Subcutaneous adipose tissue (tissue), 4 donors: ENCODE data around the gene NRIP1. TPM values are rescaled to one million over a fixed set of nuclear protein-coding genes. Genes with fewer than 3 reads are reported as not detected.

ENCODE experiments used
- total RNA-seq, 4 donors: library from RNA; depleted of rRNA; stranded (reverse); fragments of >200 nt; gene quantifications; one replicate each; pipeline ENCODE4 v1.1.0, GENCODE V29; 2016
- TF ChIP-seq, protein P1 (sequence below): fragments of 450-650 bp; IDR thresholded peaks from one replicate; pipeline ENCODE4 v1.5.1; 2016; ENCODE audit warnings: low read depth, mild to moderate bottlenecking, control low read depth, antibody characterized with exemption, moderate library complexity

The NRIP1 gene
- total RNA-seq, 4 donors from 2014 or later: 88.4 to 137 (median 118) TPM

DNA sequence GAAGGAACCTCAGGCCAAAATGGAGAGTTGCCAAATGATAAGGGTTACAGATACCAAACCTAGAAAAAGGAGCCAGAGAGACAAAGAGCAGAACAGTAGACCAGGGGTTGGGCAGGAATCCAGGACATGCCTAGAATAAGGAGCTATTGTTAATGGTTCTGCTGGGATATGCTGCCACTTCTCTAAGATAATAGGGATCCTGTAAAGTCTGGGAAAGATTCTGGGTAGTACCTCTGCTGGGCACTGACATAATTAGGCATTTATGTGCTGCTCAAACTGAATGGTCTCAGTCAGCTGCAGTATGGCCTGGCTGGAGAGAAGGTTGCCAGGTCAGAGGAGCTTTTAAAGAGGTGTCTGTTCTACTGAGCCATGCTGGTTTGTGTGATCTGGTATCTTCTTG lies 19.9 kb upstream of the NRIP1 start:
- TF ChIP-seq, protein P1, sequence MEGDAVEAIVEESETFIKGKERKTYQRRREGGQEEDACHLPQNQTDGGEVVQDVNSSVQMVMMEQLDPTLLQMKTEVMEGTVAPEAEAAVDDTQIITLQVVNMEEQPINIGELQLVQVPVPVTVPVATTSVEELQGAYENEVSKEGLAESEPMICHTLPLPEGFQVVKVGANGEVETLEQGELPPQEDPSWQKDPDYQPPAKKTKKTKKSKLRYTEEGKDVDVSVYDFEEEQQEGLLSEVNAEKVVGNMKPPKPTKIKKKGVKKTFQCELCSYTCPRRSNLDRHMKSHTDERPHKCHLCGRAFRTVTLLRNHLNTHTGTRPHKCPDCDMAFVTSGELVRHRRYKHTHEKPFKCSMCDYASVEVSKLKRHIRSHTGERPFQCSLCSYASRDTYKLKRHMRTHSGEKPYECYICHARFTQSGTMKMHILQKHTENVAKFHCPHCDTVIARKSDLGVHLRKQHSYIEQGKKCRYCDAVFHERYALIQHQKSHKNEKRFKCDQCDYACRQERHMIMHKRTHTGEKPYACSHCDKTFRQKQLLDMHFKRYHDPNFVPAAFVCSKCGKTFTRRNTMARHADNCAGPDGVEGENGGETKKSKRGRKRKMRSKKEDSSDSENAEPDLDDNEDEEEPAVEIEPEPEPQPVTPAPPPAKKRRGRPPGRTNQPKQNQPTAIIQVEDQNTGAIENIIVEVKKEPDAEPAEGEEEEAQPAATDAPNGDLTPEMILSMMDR: no peak

DNA sequence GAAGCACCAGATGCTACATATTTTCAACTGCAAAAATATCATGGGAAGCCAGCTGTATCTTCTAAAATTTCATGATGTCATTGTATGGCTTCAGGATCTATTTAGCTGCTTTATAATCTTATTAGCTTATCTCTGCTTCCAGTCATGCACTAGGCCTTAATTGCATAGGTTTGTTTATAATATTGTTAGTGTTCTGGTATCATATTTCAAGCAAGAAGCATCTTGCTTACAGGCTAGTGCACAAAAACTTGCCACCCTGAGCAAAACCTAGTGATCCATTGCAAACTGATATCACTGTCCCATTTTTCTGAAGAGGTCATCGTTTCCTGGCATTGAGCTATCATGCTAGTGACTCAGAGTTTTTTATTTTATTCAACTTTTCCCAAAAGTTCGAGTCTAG lies 15.7 kb upstream of the NRIP1 start:
- TF ChIP-seq, protein P1: no peak

GRCh38 chr21:15079269-15079668 lies 14.5 kb upstream of the NRIP1 start:
- TF ChIP-seq, protein P1: no peak

DNA sequence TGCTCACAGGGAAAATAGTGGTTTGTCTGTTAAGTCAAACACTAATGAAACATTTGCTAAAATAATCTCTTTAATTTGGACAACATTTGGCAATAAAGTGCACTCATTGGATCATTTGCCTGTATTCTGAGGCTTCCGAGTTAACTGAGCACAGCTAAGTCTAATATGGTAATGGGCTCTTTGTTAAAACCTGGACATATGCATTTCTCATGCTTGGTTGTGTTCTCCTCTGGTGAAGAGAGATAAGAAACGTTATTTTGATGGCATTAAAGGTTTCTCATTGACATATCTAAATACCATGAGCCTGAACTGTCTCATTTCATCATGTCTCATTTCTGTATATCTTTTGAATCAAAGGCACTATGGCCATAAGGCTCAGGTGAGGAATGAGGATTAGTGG lies 13.4 kb upstream of the NRIP1 start:
- TF ChIP-seq, protein P1: no peak

GRCh38 chr21:15077529-15078145 lies 12.8 kb upstream of the NRIP1 start:
- TF ChIP-seq, protein P1: no peak

GRCh38 chr21:15076730-15077129 lies 11.9 kb upstream of the NRIP1 start:
- TF ChIP-seq, protein P1: no peak

GRCh38 chr21:15071009-15071408 lies 6.2 kb upstream of the NRIP1 start:
- TF ChIP-seq, protein P1: no peak
